ENCODE data around the gene SCUBE2.

GRCh38 chr11:9052316-9052715 is 39.1 kb downstream of the SCUBE2 start:
- TF ChIP-seq CTCF (IDR thresholded peaks at IDR 0.05) (no peak), GABPA (IDR thresholded peaks at IDR 0.05; ENCODE audit: low read depth) (no peak)

Measured in SK-N-SH (cell line).